Stimulated activated CD4-positive, alpha-beta T cell treated with anti-CD3 and anti-CD28 coated beads, Interleukin-4, amount 100 ng/mL, for 4 hours (primary cell): Measurements from ENCODE around the gene GGT7.
A peak's percentile ranks its signal among the peaks of the same experiment; 100 is the strongest.
"Not testable (repeated sequence)": the region's sequence is repeated elsewhere in the genome, so short reads cannot be mapped to it uniquely, and the experiment has no call there.

ENCODE experiments used
- DNase-seq, 2 experiments: peaks; one replicate each; pipeline ENCODE4 v3.0.0-alpha.2; 2020

Gene GGT7

DNA sequence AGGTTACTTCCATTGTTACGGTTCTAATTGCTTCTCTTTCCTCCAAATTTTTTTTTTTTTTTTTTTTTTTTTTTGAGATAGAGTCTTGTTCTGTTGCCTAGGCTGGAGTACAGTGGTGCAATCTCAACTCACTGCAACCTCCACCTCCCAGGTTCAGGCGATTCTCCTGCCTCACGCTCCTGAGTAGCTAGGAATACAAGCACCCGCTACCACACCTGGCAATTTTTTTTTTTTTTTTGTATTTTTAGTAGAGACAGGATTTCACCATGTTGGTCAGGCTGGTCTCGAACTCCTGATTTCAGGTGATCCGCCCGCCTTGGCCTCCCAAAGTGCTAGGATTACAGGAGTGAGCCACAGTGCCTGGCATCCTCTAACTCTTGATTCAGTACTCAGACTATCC is 8.3 kb upstream of the GGT7 start:
- DNase-seq = not testable (repeated sequence)

DNA sequence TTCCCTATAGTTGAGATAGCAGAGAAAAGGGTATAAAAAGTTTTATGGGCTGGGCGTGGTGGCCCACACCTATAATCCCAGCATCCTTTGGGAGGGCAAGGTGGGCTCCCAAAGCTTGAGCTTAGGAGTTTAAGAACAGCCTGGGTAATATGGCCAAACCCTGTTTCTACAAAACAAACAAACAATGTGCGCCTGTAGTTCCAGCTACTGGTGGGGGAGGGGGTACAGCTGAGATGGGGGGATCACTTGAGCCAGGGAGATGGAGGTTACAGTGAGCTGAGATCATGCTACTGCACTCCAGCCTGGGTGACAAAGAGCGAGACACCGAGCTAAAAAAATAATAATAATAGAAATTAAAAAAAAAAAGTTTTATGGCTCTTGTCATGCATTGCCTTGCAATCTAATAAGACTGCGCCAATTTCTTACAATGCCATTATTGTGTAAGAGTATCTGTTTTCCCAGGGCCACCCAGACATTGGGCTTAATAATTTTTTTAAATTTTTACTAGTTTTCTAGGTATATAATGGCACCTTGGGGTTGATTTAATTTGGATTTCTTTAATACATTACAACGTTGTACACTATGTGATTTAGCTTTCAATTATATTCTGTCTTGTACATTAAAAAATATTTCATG is 7.7 kb upstream of the GGT7 start:
- no peak for DNase-seq

DNA sequence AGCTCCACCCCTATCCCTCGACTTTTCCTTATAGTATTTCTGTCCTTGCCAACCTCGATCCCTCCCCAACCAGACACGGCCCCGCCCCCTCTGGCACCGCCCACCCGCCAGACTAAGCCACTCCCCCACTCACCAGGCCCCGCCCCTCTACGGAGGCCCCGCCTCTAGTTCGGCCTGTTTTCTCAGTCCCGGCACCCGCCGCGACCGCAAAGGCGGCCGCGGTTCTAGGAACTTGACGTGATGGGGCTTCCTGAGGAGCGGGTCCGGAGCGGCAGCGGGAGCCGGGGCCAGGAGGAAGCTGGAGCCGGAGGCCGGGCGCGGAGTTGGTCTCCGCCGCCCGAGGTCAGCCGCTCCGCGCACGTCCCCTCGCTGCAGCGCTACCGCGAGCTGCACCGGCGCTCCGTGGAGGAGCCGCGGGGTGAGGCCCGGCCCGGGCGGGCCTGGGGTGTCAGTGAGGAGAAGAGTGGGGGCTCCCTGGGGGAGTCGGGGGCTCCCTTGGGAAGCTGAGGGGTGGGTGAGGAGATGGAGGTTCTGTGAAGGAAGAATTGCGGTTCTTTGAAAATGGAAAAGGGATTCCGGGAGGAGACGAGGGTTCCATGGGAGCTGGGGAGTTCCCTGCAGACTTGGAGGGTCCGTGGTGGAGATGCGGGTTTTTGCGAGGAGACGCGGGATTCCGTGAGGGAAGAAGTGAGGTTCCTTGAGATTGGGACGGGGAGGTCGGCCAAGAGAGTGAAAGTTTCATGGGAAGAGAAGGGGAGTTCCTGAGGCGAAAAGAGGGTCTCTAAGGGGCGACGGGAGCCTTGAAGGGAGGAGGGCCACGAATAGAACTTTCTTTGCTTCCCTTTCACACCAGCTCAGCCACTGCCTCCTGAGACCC is 4.0 kb upstream of the GGT7 start, which contains the start of gene ACSS2:
Gene ACSS2, plus strand, starts transcription at position 207 of the 877 bp plus-strand sequence. Its CDS starts 34 bp downstream, at position 241.
- peak; percentile 92 to 97 for DNase-seq

DNA sequence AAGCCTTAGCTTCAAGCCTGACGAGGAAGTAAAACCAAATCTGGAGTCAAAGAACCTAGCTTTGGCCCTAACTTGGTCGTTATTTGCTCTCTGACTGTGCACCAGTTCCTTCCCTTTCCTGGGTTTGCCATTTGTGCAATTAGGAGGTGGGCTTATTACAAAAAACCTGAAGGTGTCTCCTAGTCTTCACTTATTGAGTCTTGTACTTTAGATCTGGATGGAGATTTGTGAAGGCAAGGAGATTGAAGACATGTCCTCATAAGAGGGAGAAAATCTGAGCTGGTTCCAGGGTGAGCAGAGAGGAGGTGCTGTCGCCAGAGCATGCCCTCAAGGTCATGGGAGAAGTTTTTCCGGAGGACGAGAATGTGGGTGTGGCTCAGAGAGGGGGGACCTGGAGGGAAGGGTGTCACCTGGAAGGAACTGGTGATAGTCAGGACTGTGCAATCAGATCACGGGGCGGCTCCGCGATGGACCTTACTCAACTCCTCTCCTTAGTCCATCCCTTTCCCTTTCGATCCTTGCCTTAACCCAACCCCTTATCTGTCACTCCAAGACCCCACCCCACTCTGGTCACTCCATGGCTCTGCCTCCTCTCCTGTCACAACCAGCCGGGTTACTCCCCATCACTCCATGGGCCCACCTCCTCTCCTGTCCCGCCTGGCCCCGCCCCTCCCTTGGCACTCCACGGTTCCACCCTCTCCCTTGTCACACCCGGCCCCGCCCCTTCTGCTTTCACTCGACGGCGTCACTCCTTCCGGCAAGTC is 3.2 kb upstream of the GGT7 start:
- DNase-seq = no peak

DNA sequence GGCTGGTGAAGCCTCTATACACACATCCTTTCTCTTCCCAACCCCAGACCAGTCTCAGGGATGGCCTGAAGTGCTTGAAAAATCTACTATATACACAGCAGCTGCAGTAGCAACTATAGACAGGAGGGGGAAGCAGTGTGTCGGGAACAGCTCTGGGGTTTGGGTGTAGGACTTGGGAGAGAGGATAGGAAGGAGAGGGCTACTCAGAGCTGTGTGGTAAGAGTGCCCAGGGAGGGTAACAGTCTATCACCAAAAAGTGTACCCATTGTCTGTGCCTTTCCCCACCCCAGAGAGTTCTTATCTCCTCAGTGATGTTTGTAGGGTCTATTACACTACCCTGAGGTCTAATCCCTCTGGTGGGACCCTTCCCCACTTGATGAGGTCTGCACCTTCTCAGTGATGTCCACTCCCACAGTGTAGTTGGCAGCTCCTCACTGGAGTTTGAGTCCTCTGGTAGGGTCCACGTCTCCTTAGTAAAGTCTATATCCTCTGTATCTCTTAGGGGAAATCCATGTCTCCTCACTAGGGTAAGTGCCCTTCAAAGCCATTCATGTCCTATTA is 1.5 kb upstream of the GGT7 start:
- peak; percentile 37 to 49 for DNase-seq

DNA sequence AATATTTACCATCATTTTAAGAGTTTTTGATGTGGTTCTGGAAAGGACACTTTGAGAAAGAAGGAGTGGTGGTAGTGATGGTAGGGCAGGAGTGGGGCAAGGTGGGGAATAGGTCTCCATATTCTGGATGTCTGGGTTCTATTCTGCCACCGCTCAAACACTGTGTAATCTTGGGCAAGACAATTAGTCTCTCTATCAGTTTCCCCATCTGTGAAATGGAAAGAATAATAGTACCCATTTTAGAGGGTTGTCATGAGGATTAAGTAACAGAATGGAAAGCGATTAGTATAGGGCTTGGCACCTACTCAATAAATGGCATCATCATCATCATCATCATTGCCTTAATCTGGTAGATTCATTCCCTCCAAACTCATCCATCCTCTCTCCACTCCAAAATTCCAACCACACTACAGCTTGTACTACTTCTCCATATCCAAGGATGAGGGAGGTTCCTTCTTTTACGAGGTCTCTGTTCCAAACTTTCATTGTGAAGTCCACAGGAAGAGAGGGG is 982 bp upstream of the GGT7 start:
- no peak for DNase-seq

DNA sequence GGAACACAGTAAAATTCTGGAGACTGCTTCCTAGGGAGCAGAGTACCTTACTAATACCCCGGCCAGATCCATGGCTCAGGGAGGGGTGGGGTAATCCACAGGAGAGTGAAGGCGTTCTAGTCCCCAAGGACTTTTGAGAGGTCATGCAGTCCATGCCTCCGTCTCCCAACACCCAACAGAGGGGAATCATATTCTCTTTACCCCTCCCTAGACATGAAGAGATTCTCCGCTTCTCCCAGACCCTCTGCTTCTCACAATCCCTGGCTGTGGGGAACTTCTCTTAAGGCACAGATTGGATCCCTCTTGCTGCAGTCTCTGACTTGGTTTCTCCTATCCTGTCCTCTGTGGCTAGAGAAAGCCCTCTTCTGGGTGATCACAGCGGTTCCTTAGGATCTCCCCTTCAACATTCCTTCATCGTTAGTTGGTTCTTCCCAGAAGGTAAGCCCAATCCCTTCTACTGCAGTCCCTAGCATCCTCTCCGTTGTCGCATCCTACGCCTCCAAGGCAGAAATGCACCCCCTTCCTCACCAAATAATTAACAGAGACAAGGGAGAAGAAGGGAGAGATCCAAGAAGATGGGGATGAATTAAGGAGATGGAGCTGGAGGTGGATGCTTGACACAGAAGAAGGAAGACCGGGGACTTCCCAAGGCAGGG is 562 bp downstream of the GGT7 start:
- DNase-seq = no peak

DNA sequence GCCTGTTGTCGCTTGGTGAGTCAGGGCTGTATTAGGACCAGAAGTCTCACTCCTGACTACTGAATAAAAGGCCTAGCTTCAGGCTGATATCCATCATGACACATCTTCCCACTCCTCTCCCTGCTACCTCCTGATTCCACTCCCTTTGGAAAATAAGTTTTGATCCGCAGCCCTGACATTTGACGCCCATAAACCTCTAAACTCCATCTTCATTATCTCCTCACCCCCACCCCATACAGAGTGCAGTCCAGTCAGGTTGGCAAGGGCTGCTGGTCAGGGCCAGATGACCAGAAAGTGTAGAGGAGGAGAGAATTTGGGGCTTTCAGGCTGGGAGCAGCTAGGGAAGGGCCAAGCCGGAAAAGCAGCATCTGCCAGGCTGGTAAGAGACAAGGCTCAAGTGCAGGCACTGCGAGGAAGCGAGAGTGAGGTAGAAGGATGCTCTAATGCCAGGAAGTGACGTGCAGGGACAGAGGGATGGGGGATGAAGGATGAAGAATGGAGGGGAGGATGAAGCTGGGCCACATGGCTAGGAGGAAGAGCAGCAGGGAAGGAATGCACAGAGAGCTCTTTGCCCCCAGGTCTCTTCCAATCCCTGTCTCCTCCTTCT is 1.2 kb downstream of the GGT7 start:
- no peak for DNase-seq

DNA sequence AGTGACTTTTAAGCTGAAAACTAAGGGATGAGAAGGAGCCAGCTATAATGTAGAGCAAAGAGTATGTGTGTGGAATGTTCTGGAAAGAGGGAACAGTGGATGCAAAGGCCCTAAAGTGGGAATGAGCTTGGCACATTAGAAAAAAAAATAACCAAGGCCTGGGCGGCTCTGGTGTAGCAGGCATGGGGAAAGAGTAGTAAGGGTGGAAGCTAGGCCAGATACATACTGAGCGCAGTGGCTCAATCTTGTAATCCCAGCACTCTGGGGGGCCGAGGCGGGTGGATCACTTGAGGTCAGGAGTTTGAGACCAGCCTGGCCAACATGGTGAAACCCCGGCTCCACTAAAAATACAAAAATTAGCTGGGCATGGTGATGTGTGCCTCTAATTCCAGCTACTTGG is 8.4 kb downstream of the GGT7 start:
- DNase-seq = no peak

DNA sequence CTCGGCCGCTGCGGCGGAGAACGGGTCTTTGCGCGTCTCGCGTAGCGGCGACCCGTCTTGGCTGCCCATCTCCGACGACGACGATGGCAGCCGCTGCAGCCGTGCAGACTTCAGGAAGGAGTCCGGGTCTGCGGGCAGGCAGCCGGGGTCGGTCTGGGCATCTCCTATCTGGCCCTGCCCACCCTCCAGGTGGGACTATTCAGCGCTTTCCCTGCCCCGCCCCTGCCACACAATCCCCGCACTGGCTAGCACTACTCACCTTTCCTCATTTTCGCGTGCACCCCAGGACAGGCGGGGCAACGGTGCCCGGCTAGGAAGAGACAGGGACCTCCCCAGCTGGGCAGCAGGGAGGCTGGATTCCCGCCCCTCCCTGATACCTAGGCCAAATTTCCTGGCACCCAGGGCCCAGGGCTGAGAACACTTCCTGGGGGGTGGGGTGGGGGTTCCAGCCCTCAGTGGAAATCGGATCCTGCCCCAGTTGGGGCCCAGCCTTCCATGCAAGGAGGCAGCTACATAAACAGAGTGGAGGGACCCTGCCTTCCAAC is 9.2 kb downstream of the GGT7 start:
- DNase-seq = no peak

DNA sequence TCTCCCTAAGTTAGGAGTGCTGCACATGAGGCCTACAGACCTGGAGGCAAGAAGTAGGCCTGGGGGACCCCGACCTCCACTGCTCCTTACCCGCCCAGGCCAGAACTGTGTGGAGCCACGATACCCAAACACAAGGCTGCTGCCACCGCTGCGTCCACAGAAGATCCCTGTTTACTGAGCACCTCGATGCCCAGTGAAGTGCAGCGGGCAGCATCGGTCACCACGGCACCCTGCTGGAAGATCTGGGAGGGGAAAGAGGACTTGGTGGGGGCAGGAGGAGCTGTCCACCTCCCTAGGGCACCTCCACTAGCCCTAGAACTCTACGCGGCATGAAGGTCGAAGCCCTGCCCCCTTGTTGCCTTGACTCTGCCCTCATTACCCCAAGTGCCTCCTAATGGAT is 9.9 kb downstream of the GGT7 start:
- no peak for DNase-seq

DNA sequence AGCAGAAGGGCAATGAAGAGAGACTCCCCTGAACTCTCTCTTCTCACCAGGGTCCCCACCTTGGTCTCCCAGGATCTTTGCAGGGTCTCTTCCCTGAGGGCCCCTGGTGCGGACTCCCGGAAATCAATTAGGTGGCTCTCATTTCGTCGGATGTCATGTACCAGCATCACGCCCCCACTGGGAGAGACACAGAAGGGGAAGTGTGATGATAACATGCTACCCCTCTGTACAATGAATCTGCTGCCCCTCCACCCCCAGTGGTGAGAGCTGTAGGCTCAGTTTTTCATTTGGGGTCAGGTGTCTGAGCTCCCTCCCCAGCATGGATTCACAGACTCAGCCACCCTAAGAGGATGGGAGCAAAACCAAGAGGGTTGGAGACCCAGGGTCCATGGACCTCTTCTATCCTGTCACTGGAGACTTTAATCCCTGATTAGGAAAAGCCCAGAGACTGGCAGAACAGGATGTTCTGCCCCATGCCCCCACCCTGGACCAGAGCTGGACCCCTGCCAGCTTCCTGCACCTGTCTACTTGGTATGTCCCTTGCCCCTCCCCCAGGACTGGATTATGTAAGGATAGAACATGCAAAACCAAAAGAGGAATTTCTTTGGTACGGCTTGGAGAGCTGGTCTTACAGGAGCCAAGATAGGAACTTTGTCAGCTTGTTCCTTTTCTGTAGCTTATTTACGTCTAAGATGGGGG is 11.1 kb downstream of the GGT7 start:
- no peak for DNase-seq

DNA sequence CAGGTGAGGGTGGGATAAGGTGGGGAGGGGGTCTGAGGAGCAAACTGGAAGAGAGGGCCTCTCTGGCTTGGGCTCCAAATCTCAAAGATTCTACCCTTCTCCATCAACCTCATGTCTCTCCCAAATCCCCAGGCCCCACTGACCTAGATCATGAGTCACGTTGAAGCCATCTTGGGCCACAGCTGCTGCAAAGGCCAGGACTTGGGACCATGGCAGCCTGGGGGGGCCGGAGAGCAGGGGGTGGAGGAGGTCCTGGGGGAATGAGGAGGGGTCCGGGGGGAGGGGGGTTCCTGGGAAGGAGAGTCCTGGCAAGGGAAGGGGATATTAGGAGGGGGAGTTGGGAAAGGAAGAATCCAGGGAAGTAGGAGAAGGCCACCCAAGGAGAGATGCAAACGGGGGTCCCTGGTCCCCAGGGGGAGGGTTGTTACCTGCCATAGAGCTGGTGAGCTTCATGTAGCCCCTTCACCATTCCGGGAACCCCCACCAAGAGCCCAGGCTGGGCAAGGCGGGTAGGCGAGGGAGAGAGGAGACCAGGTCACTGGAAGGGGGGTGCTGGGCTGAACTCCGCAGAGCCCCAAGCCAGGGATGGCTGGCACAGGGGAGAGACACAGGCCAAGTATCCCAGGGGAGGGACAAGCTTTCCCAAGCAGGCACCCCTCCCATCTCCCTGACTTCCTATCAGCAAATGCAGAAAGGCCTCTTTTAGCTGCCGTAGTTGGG is 12.7 kb downstream of the GGT7 start:
- no peak for DNase-seq

DNA sequence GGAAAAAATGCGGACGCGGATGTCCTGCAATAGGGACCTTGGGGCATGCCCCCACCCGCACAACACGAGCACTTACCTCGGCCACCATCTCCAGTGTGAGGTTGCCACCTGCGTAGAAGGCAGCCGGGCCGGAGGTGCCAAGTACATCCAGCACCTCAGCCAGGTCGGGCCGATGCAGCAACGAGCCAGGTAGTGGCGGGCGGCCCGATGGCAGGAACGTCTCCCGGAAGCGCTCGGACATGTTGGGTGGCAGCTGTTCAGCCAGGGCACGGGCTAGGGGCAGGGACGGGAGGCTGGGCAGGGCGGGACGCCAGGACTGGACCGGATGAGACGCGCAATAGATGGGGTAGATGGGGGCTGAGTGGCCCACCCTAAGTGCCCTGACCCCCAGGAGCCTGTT is 13.3 kb downstream of the GGT7 start:
- DNase-seq = no peak

DNA sequence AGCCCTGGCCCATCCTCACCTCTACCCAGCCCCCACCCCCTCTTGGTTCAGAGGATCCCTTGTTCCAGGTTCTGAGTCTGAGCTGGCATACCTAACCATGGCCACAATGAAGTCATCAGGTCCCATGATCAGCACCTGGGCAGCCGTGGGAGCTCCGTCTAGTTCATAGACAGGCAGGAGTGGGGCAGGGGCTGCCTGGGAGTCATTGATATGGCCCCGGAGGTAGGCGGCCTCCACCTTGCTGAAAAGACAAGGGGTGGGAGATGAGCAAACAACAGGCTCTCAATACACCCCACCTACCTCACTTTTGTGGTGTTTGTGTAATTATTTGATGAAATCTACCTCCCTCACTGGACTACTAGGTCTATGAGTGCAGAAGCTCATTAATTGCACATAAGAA is 20.4 kb downstream of the GGT7 start:
- no peak for DNase-seq

DNA sequence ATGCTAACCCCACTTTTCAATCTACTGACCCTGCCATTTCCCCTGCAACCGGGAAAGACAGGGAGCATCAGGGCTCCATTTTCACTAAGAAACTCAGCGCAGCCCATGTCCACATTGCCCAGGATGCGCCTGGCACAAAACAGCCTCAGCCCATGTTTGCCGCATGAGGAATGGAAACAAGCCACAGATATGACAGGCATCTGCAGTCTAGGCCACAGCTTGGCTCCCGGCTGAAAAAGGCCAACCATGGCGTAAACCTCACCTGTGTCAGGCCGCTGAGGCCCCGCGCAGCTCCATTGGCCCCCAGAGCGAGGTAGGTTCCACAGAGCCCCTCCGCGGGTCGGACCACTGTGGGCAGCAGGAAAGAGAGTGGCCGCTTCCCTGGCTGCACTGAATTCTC is 21.7 kb downstream of the GGT7 start:
- no peak for DNase-seq

DNA sequence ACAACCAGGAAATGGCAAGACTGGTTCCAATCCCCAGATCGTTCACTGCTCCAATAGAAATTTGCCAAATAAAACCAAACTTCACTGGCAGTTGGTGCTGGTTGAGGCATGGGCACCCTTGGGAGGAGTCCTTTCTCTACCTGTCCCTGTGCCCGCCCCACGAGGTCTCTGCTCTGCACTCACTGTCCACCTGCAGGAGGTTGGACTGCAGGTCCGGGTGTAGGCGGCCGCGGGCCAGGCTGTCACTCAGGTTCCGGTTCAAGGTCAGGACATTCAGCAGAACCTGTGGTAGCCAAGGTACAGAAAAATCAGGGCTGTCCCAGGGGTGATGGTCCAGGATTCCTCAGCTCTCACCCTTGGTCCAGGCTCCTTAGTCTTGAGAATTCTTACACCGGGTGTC is 22.9 kb downstream of the GGT7 start:
- DNase-seq = no peak

DNA sequence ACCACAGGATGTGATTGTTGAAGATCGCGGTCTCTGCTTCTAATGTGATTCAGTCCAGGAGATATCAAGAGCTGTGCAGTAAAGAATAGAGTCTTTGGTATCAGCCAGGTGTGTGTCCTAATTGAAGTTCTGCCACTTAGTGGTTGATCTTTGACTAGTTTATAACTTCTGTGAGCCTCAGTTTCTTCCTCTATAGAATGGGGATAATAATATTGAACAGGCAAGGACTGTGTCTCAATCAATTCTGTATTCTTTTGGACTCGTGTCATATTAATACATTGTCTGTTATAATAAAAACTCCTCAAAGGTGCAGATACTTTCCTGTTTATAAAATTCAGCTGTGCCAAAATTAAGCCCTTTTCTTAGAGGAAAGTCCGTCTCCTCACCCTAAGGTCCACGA is 24.1 kb downstream of the GGT7 start:
- DNase-seq = no peak

DNA sequence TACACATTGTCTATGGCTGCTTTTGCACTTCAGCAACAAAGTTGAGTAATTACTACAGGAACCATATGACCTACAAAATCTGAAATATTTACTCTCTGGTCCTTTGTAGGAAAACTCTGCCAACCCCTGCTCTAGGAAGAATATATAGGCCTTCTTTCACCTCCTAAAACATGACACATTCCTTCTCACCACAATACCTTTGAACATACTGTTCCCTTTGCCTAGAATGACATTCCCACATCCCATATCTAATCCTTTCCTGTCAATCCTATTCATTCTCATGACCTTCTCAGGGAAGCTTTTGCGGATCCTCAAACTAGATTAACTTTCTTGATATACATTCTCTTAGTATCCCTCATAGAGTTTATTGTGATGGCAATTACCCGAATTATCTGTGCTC is 29.2 kb downstream of the GGT7 start:
- DNase-seq = no peak

DNA sequence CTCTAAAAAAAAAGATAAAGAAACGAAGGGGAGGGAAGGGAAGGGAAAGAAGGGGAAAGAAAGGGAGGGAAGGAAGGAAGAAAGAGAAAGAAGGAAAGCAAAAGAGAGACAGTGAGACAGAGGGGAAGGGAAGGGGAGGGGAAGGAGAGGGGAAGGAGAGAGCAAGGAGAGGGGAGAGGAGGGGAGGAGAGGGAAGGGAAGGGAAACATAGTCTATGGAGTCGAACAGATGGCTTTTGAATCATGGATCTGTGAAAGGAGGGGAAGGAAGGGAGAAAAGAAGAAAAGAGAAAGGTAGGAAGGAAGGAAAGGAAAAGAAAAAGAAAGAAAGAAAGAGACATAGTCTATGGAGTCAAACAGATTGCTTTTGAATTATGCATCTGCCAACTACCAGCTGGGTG is 30.5 kb downstream of the GGT7 start:
- DNase-seq = no peak
